Activated CD8-positive, alpha-beta T cell treated with anti-CD3 and anti-CD28 coated beads, Interleukin-2, amount 10 ng/mL, durations not matched to agents 7 days and 5 days (primary cell): ENCODE data around the gene ACBD3. TPM values are rescaled to one million over a fixed set of nuclear protein-coding genes. Genes with fewer than 3 reads are reported as not detected.

Source experiments
- ATAC-seq: fragments of 150-1000 bp; cut with Tn5 transposase; one replicate; pipeline ENCODE4 v1.10.0; 2021; ENCODE audit warnings: moderate library complexity
- CTCF ChIA-PET: fragments of 350-600 bp; sonication (Branson Sonifier 250); formaldehyde crosslinking; loops from one replicate; lab custom pipeline; 2021; ENCODE audit warnings: antibody characterized with exemption; lab: Charles Lee
- POLR2A ChIA-PET: fragments of 350-600 bp; sonication (Branson Sonifier 250); formaldehyde crosslinking; loops from one replicate; lab custom pipeline; 2021; ENCODE audit warnings: antibody characterized with exemption; lab: Charles Lee
- DNase-seq: peaks from one replicate; pipeline ENCODE4 v3.0.0-alpha.2; 2020
- H3K27ac Mint-ChIP-seq: one replicate; pipeline ENCODE4 v1.8.0; 2021; ENCODE audit warnings: mild to moderate bottlenecking, mixed read lengths
- H3K27me3 Mint-ChIP-seq: one replicate; pipeline ENCODE4 v1.8.0; 2021; ENCODE audit warnings: low read depth, mixed read lengths
- H3K36me3 Mint-ChIP-seq: one replicate; pipeline ENCODE4 v1.8.0; 2021; ENCODE audit warnings: low read depth, mixed read lengths
- H3K4me1 Mint-ChIP-seq: one replicate; pipeline ENCODE4 v1.8.0; 2021; ENCODE audit warnings: low read depth, mixed read lengths
- H3K4me3 Mint-ChIP-seq: one replicate; pipeline ENCODE4 v1.8.0; 2021; ENCODE audit warnings: mild to moderate bottlenecking, mixed read lengths
- H3K9me3 Mint-ChIP-seq: one replicate; pipeline ENCODE4 v1.8.0; 2022; ENCODE audit warnings: mixed read lengths; ENCODE audit not compliant: insufficient read depth
- total RNA-seq, 2 experiments: library from RNA; stranded (reverse); gene quantifications; one replicate each; pipeline ENCODE4 v1.2.3, GENCODE V29; 2021

ACBD3 gene
- total RNA-seq, 2 experiments from 2014 or later: 19.9 to 20.0 TPM

DNA sequence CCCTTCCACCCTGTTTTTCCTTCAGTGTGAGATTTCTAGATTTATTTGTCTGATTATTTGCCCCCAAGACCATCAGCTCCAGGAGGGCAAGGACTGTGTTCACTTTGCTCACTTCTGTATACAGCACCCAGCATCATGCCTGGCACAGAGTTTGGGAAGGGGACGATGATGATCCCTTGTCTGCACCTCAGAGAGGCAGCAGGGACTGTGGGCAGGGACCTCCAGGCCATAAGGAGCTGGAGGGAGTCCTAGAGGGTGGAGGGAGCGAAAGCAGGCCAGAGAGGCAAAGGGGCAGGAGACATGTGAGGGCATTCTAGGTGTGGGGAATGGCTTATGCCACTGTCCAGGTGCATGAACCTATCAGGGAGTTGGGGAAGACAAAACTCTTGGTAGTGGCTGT, 91.3 kb downstream of the ACBD3 start:
- ChIA-PET CTCF (interaction anchor here (0.7 to 3.6 kb wide), 3 partner anchors 15 to 30 kb away, joined by 3 to 18 read pairs (median 3); no protein-coding TSS in a partner anchor), POLR2A (no interaction called here)
- H3K27me3 Mint-ChIP-seq: peaks cover 20% of the 10 kb centered on the region
- H3K9me3 Mint-ChIP-seq: no peaks in the 10 kb centered on the region
- no peak overlapping the region for H3K4me3 Mint-ChIP-seq
- H3K27ac Mint-ChIP-seq: no peak overlapping the region
- ATAC-seq: no peak
- no peak for DNase-seq
- no peaks in the 10 kb centered on the region for H3K36me3 Mint-ChIP-seq
- peaks cover 7% of the 10 kb centered on the region for H3K4me1 Mint-ChIP-seq

Other genes starting within 250 kb of the ACBD3 start
- gene LEFTY2, start 245.5 kb downstream of the ACBD3 start, total RNA-seq: not detected
- 10 to 100 TPM; 15.4 to 16.9 TPM for gene SDE2, start 187.4 kb downstream of the ACBD3 start, total RNA-seq
- 100 to 1,000 TPM; 526 to 541 TPM for gene H3-3A, start 124.0 kb downstream of the ACBD3 start, total RNA-seq
- not detected for gene MIXL1, start 36.9 kb upstream of the ACBD3 start, total RNA-seq
- 10 to 100 TPM; 13.3 to 14.9 TPM for gene LIN9, start 122.4 kb upstream of the ACBD3 start, total RNA-seq
- 100 to 1,000 TPM; 139 to 145 TPM for gene PARP1, start 221.4 kb upstream of the ACBD3 start, total RNA-seq